Coronary artery (tissue), 2 donors: ENCODE data around the gene TET2.

Experiments used
- DNase-seq: peaks from one replicate; pipeline ENCODE4 v3.0.0-alpha.2; 2017; ENCODE audit warnings: low spot score
- H3K27ac ChIP-seq, 2 donors: fragments of 200-600 bp; sonication (generic); one replicate each; pipeline ENCODE4 v1.5.1; 2016 to 2019
- H3K4me3 ChIP-seq: fragments of 200-600 bp; sonication (generic); 2 replicates; pipeline ENCODE4 v1.5.1; 2016; ENCODE audit warnings: mild to moderate bottlenecking, moderate library complexity
- CTCF ChIP-seq: fragments of 200-600 bp; sonication (generic); IDR thresholded peaks from one replicate; pipeline ENCODE4 v1.5.1; 2019; ENCODE audit warnings: antibody characterized with exemption

Gene TET2

GRCh38 chr4:105197777-105198176 is 51.1 kb downstream of the TET2 start:
- no peak for TF ChIP-seq CTCF
- no peak for DNase-seq
- no peak overlapping the region for H3K4me3 ChIP-seq

GRCh38 chr4:105198541-105198940 is 51.9 kb downstream of the TET2 start:
- no peak for DNase-seq
- Histone ChIP-seq H3K27ac (no peak overlapping the region), H3K4me3 (no peak overlapping the region)
- no peak for TF ChIP-seq CTCF

More at GRCh38 chr4:105197777-105198176, 51.1 kb downstream of the TET2 start:
- H3K27ac ChIP-seq: no peak overlapping the region

- no peak overlapping the region for H3K4me3 ChIP-seq
- no peak for TF ChIP-seq CTCF
- no peak overlapping the region for H3K27ac ChIP-seq
- no peak for DNase-seq
Measured at GRCh38 chr4:105206214-105206613, 59.5 kb downstream of the TET2 start.

GRCh38 chr4:105207386-105207785 is 60.7 kb downstream of the TET2 start:
- Histone ChIP-seq H3K27ac (no peak overlapping the region), H3K4me3 (no peak overlapping the region)
- no peak for DNase-seq
- TF ChIP-seq CTCF: no peak

GRCh38 chr4:105208561-105208960 is 61.9 kb downstream of the TET2 start:
- no peak overlapping the region for H3K4me3 ChIP-seq
- DNase-seq: no peak
- no peak for TF ChIP-seq CTCF
- H3K27ac ChIP-seq: no peak overlapping the region

GRCh38 chr4:105210916-105211315 is 64.2 kb downstream of the TET2 start:
- H3K27ac ChIP-seq: no peak overlapping the region

More at GRCh38 chr4:105210916-105211315, 64.2 kb downstream of the TET2 start:
- DNase-seq: no peak
- H3K4me3 ChIP-seq: no peak overlapping the region
- TF ChIP-seq CTCF: no peak
